Measurements from ENCODE around the gene FBXW8. TPM values are rescaled to one million over a fixed set of nuclear protein-coding genes. Genes with fewer than 3 reads are reported as not detected.

FBXW8 gene
- polyA plus RNA-seq, 3 donors, result 2.0 to 5.2 (median 2.7) TPM

GRCh38 chr12:117041798-117042170, 131.0 kb downstream of the FBXW8 start:
- Histone ChIP-seq H3K4me1 (ENCODE audit: control insufficient read depth in 1 of 2, insufficient read depth in 2 of 2, low read length in 2 of 2) (peaks cover 28 to 35% of the 10 kb centered on the region in 2 donors), H3K79me2 (ENCODE audit: insufficient read depth, low read length) (no peaks in the 10 kb centered on the region), H3K9ac (ENCODE audit: insufficient read depth, low read length, poor library complexity, severe bottlenecking) (no peak overlapping the region), H3K36me3 (replicated peaks in 1 of 2; ENCODE audit: control insufficient read depth in 1 of 2, insufficient read depth in 2 of 2, low read length in 2 of 2) (peaks cover 6 to 38% of the 10 kb centered on the region in 2 donors), H4K20me1 (ENCODE audit: insufficient read depth, low read length) (no peaks in the 10 kb centered on the region), H3K27me3 (ENCODE audit: control insufficient read depth in 2 of 2, insufficient read depth in 2 of 2, low read length in 2 of 2) (no peaks in the 10 kb centered on the region), H2AFZ (ENCODE audit: insufficient read depth, low read depth, low read length, poor library complexity, severe bottlenecking) (no peak overlapping the region), H3K4me2 (replicated peaks; ENCODE audit: extremely low read depth, low read length, poor library complexity, severe bottlenecking) (no peak overlapping the region), H3K9me3 (replicated peaks in 1 of 2; ENCODE audit: control insufficient read depth in 1 of 2, insufficient read depth in 1 of 2, low read length in 2 of 2) (no peaks in the 10 kb centered on the region), H3K27ac (ENCODE audit: low read depth in 1 of 2, low read length in 2 of 2) (no peak overlapping the region), H3K4me3 (replicated peaks in 1 of 3; ENCODE audit: low read depth in 2 of 3, low read length in 3 of 3) (no peak overlapping the region)
- no peak for DNase-seq
- WGBS (ENCODE audit: insufficient coverage), result 94% methylated on average over 5 of the region's 11 CpGs
- Mint-ChIP-seq H3K27me3 (ENCODE audit: low read depth in 3 of 3) (peaks cover 0 to 2% (median 0%) of the 10 kb centered on the region in 3 donors), H3K36me3 (peaks cover 27 to 63% of the 10 kb centered on the region in 2 donors), H3K4me3 (no peak overlapping the region), H3K27ac (no peak overlapping the region), H3K4me1 (peaks cover 30% of the 10 kb centered on the region), H3K9me3 (no peaks in the 10 kb centered on the region)
- intact Hi-C loops (cut with micrococcal nuclease), result no loop called here
- TF ChIP-seq CTCF (IDR thresholded peaks at IDR 0.05), result no peak

GRCh38 chr12:117042171-117042842, 131.6 kb downstream of the FBXW8 start:
- Histone ChIP-seq H3K9me3 (replicated peaks in 1 of 2; ENCODE audit: control insufficient read depth in 1 of 2, insufficient read depth in 1 of 2, low read length in 2 of 2) (no peaks in the 10 kb centered on the region), H3K4me1 (ENCODE audit: control insufficient read depth in 1 of 2, insufficient read depth in 2 of 2, low read length in 2 of 2) (peaks cover 28 to 35% of the 10 kb centered on the region in 2 donors), H3K27ac (ENCODE audit: low read depth in 1 of 2, low read length in 2 of 2) (no peak overlapping the region), H3K4me2 (replicated peaks; ENCODE audit: extremely low read depth, low read length, poor library complexity, severe bottlenecking) (no peak overlapping the region), H3K4me3 (replicated peaks in 1 of 3; ENCODE audit: low read depth in 2 of 3, low read length in 3 of 3) (no peak overlapping the region), H3K27me3 (ENCODE audit: control insufficient read depth in 2 of 2, insufficient read depth in 2 of 2, low read length in 2 of 2) (no peaks in the 10 kb centered on the region), H3K79me2 (ENCODE audit: insufficient read depth, low read length) (no peaks in the 10 kb centered on the region), H3K36me3 (replicated peaks in 1 of 2; ENCODE audit: control insufficient read depth in 1 of 2, insufficient read depth in 2 of 2, low read length in 2 of 2) (peaks cover 6 to 43% of the 10 kb centered on the region in 2 donors), H4K20me1 (ENCODE audit: insufficient read depth, low read length) (no peaks in the 10 kb centered on the region), H2AFZ (ENCODE audit: insufficient read depth, low read depth, low read length, poor library complexity, severe bottlenecking) (no peak overlapping the region), H3K9ac (ENCODE audit: insufficient read depth, low read length, poor library complexity, severe bottlenecking) (no peak overlapping the region)
- no peak for TF ChIP-seq CTCF (IDR thresholded peaks at IDR 0.05)
- Mint-ChIP-seq H3K36me3 (peaks cover 31 to 65% of the 10 kb centered on the region in 2 donors), H3K9me3 (peaks cover 0 to 2% (median 0%) of the 10 kb centered on the region in 7 donors), H3K4me3 (no peak overlapping the region), H3K4me1 (peaks cover 30% of the 10 kb centered on the region), H3K27ac (peak overlapping the region in 1 of 7 donors; percentile 1), H3K27me3 (ENCODE audit: low read depth in 3 of 3) (peaks cover 0 to 2% (median 0%) of the 10 kb centered on the region in 3 donors)
- no peak for DNase-seq
- intact Hi-C loops (cut with micrococcal nuclease), result no loop called here
- 84% methylated on average over 13 of the region's 23 CpGs for WGBS (ENCODE audit: insufficient coverage)

Data from CD14-positive monocyte (primary cell).